Central memory CD8-positive, alpha-beta T cell (primary cell): ENCODE measurements around the gene FCHSD2.
"Not testable (repeated sequence)": the region's sequence is repeated elsewhere in the genome, so short reads cannot be mapped to it uniquely, and the experiment has no call there.

ENCODE experiments used
- ATAC-seq: fragments of 150-1000 bp; cut with Tn5 transposase; replicated peaks from 2 replicates; pipeline ENCODE4 v1.10.0; 2022; ENCODE audit warnings: mild to moderate bottlenecking, moderate FRiP score, moderate number of reproducible peaks; ENCODE audit not compliant: poor library complexity, severe bottlenecking; ENCODE audit errors: extremely low read depth
- DNase-seq, 2 donors: peaks; one replicate each; pipeline ENCODE4 v3.0.0; 2021; ENCODE audit warnings: low spot score in 2 of 2
- H3K27ac Mint-ChIP-seq: one replicate; pipeline ENCODE4 v1.8.0; 2022; ENCODE audit warnings: low read depth, mild to moderate bottlenecking, moderate library complexity, mixed read lengths
- H3K27me3 Mint-ChIP-seq: one replicate; pipeline ENCODE4 v1.8.0; 2022; ENCODE audit warnings: mixed read lengths
- H3K36me3 Mint-ChIP-seq: one replicate; pipeline ENCODE4 v1.8.0; 2022; ENCODE audit warnings: mild to moderate bottlenecking, moderate library complexity, mixed read lengths; ENCODE audit not compliant: insufficient read depth
- H3K4me1 Mint-ChIP-seq: one replicate; pipeline ENCODE4 v1.8.0; 2022; ENCODE audit warnings: mixed read lengths
- H3K4me3 Mint-ChIP-seq: one replicate; pipeline ENCODE4 v1.8.0; 2022; ENCODE audit warnings: mild to moderate bottlenecking, moderate library complexity, mixed read lengths
- H3K9me3 Mint-ChIP-seq: one replicate; pipeline ENCODE4 v1.8.0; 2022; ENCODE audit warnings: mixed read lengths

FCHSD2 gene

GRCh38 chr11:72806378-72806777 lies 335.7 kb downstream of the FCHSD2 start:
- H3K4me3 Mint-ChIP-seq, H3K27me3 Mint-ChIP-seq, H3K9me3 Mint-ChIP-seq, H3K36me3 Mint-ChIP-seq, H3K27ac Mint-ChIP-seq, ATAC-seq, DNase-seq, H3K4me1 Mint-ChIP-seq: not testable (repeated sequence)

- Mint-ChIP-seq H3K27me3 (no peaks in the 10 kb centered on the region), H3K27ac (no peak overlapping the region), H3K36me3 (peaks cover 6% of the 10 kb centered on the region), H3K4me3 (no peak overlapping the region), H3K9me3 (no peaks in the 10 kb centered on the region), H3K4me1 (peaks cover under 1% of the 10 kb centered on the region)
- DNase-seq, result no peak
- ATAC-seq, result no peak
Observed at GRCh38 chr11:72805216-72805615, 336.9 kb downstream of the FCHSD2 start.

- no peak for ATAC-seq
- no peak for DNase-seq
- H3K4me3 Mint-ChIP-seq, result no peak overlapping the region
- H3K27me3 Mint-ChIP-seq, result no peaks in the 10 kb centered on the region
- H3K36me3 Mint-ChIP-seq, result peaks cover 4% of the 10 kb centered on the region
- no peaks in the 10 kb centered on the region for H3K9me3 Mint-ChIP-seq
- no peaks in the 10 kb centered on the region for H3K4me1 Mint-ChIP-seq
- H3K27ac Mint-ChIP-seq, result no peak overlapping the region
Observed at GRCh38 chr11:72802822-72803221, 339.3 kb downstream of the FCHSD2 start.

GRCh38 chr11:72799441-72799840 lies 342.7 kb downstream of the FCHSD2 start:
- H3K4me1 Mint-ChIP-seq, result peaks cover 5% of the 10 kb centered on the region
- no peaks in the 10 kb centered on the region for H3K36me3 Mint-ChIP-seq
- no peaks in the 10 kb centered on the region for H3K27me3 Mint-ChIP-seq
- no peak overlapping the region for H3K4me3 Mint-ChIP-seq
- H3K27ac Mint-ChIP-seq, result no peak overlapping the region
- no peak for DNase-seq
- no peak for ATAC-seq
- H3K9me3 Mint-ChIP-seq, result no peaks in the 10 kb centered on the region

GRCh38 chr11:72798361-72798760 lies 343.8 kb downstream of the FCHSD2 start:
- Mint-ChIP-seq H3K27me3 (no peaks in the 10 kb centered on the region), H3K4me3 (no peak overlapping the region), H3K27ac (peak overlapping the region; percentile 11), H3K4me1 (peaks cover 14% of the 10 kb centered on the region), H3K36me3 (peaks cover 5% of the 10 kb centered on the region), H3K9me3 (no peaks in the 10 kb centered on the region)
- no peak for DNase-seq
- no peak for ATAC-seq

GRCh38 chr11:72793425-72794367 lies 348.4 kb downstream of the FCHSD2 start, which contains the start of gene STARD10:
TSS of gene STARD10 (minus strand) at chr11:72794047. CDS start at chr11:72781181, 12,866 bp downstream.
- H3K4me3 Mint-ChIP-seq, result peak within 1 kb of the TSS; percentile 92
- ATAC-seq (peak; percentile 94), DNase-seq (peak; percentile 88 to 91)
- H3K27me3 Mint-ChIP-seq, result no peaks in the 10 kb centered on the region
- H3K4me1 Mint-ChIP-seq, result peaks cover 25% of the 10 kb centered on the region
- H3K9me3 Mint-ChIP-seq, result no peaks in the 10 kb centered on the region
- peaks cover 6% of the 10 kb centered on the region for H3K36me3 Mint-ChIP-seq
- peak within 1 kb of the TSS; percentile 99 for H3K27ac Mint-ChIP-seq

GRCh38 chr11:72793076-72793424 lies 349.1 kb downstream of the FCHSD2 start:
- ATAC-seq (no peak), DNase-seq (no peak)
- H3K27ac Mint-ChIP-seq, result peak overlapping the region; percentile 99
- peak overlapping the region; percentile 92 for H3K4me3 Mint-ChIP-seq
- H3K36me3 Mint-ChIP-seq, result peaks cover 6% of the 10 kb centered on the region
- H3K4me1 Mint-ChIP-seq, result peaks cover 25% of the 10 kb centered on the region
- H3K9me3 Mint-ChIP-seq, result no peaks in the 10 kb centered on the region
- H3K27me3 Mint-ChIP-seq, result no peaks in the 10 kb centered on the region

- H3K4me1 Mint-ChIP-seq, result peaks cover 25% of the 10 kb centered on the region
- no peaks in the 10 kb centered on the region for H3K27me3 Mint-ChIP-seq
- ATAC-seq (no peak), DNase-seq (no peak)
- peaks cover 6% of the 10 kb centered on the region for H3K36me3 Mint-ChIP-seq
- H3K27ac Mint-ChIP-seq, result peak overlapping the region; percentile 99
- no peaks in the 10 kb centered on the region for H3K9me3 Mint-ChIP-seq
- H3K4me3 Mint-ChIP-seq, result no peak overlapping the region
Observed at GRCh38 chr11:72792437-72793021, 349.6 kb downstream of the FCHSD2 start.

- peaks cover 25% of the 10 kb centered on the region for H3K4me1 Mint-ChIP-seq
Observed at GRCh38 chr11:72791228-72791627, 350.9 kb downstream of the FCHSD2 start.

GRCh38 chr11:72789493-72790131 lies 352.5 kb downstream of the FCHSD2 start:
- H3K4me3 Mint-ChIP-seq, result no peak overlapping the region
- H3K4me1 Mint-ChIP-seq, result peaks cover 22% of the 10 kb centered on the region
- DNase-seq (no peak), ATAC-seq (no peak)
- no peak overlapping the region for H3K27ac Mint-ChIP-seq
- H3K9me3 Mint-ChIP-seq, result no peaks in the 10 kb centered on the region
- H3K27me3 Mint-ChIP-seq, result no peaks in the 10 kb centered on the region
- peaks cover 7% of the 10 kb centered on the region for H3K36me3 Mint-ChIP-seq

More at GRCh38 chr11:72791228-72791627, 350.9 kb downstream of the FCHSD2 start:
- not testable (repeated sequence) for DNase-seq, H3K27ac Mint-ChIP-seq, H3K27me3 Mint-ChIP-seq, H3K36me3 Mint-ChIP-seq, H3K9me3 Mint-ChIP-seq, ATAC-seq, H3K4me3 Mint-ChIP-seq

- peaks cover 10% of the 10 kb centered on the region for H3K4me1 Mint-ChIP-seq
- DNase-seq, result no peak
- H3K27ac Mint-ChIP-seq, result no peak overlapping the region
- no peak for ATAC-seq
- peaks cover 1% of the 10 kb centered on the region for H3K36me3 Mint-ChIP-seq
- H3K9me3 Mint-ChIP-seq, result no peaks in the 10 kb centered on the region
- no peaks in the 10 kb centered on the region for H3K27me3 Mint-ChIP-seq
- H3K4me3 Mint-ChIP-seq, result no peak overlapping the region
Observed at GRCh38 chr11:72788241-72788640, 353.9 kb downstream of the FCHSD2 start.

GRCh38 chr11:72787216-72788104 lies 354.7 kb downstream of the FCHSD2 start:
- no peak for ATAC-seq
- Mint-ChIP-seq H3K27ac (no peak overlapping the region), H3K36me3 (peaks cover 1% of the 10 kb centered on the region), H3K4me1 (peaks cover 8% of the 10 kb centered on the region), H3K27me3 (no peaks in the 10 kb centered on the region), H3K9me3 (no peaks in the 10 kb centered on the region), H3K4me3 (no peak overlapping the region)
- no peak for DNase-seq
